Type B pancreatic cell (in vitro differentiated cells): ENCODE data around the gene DLG1. TPM values are rescaled to one million over a fixed set of nuclear protein-coding genes. Genes with fewer than 3 reads are reported as not detected.

Source experiments
- DNase-seq: peaks from one replicate; pipeline ENCODE4 v3.0.0; 2021; ENCODE audit warnings: mixed read lengths; ENCODE audit not compliant: unreplicated experiment; ENCODE audit errors: extremely low spot score
- H3K27ac Mint-ChIP-seq: 2 replicates; pipeline ENCODE4 v1.8.0; 2021; ENCODE audit warnings: mild to moderate bottlenecking, mixed read lengths
- H3K27me3 Mint-ChIP-seq: 2 replicates; pipeline ENCODE4 v1.8.0; 2021; ENCODE audit warnings: mixed read lengths
- H3K36me3 Mint-ChIP-seq: 2 replicates; pipeline ENCODE4 v1.8.0; 2021; ENCODE audit warnings: mixed read lengths
- H3K4me1 Mint-ChIP-seq: one replicate; pipeline ENCODE4 v1.8.0; 2021; ENCODE audit warnings: mixed read lengths; ENCODE audit not compliant: unreplicated experiment
- H3K4me3 Mint-ChIP-seq: 2 replicates; pipeline ENCODE4 v1.8.0; 2021; ENCODE audit warnings: mild to moderate bottlenecking, mixed read lengths
- H3K9me3 Mint-ChIP-seq: 2 replicates; pipeline ENCODE4 v1.8.0; 2021; ENCODE audit warnings: mixed read lengths
- CTCF ChIP-seq: fragments of 200-600 bp; sonication (generic); conservative IDR thresholded peaks from 2 replicates; pipeline ENCODE4 v1.5.0; 2021; ENCODE audit warnings: antibody characterized with exemption, mild to moderate bottlenecking
- total RNA-seq: library from RNA; stranded (reverse); gene quantifications from 2 replicates; pipeline ENCODE4 v1.2.1, GENCODE V29; 2021; ENCODE audit warnings: low replicate concordance

Gene DLG1
- total RNA-seq, 1 donor from 2014 or later, result 95.9 TPM

- DNase-seq, result no peak
Measured at GRCh38 chr3:197168063-197168462, 130.3 kb downstream of the DLG1 start.

GRCh38 chr3:197167549-197167948 is 130.9 kb downstream of the DLG1 start:
- no peak for TF ChIP-seq CTCF
- no peaks in the 10 kb centered on the region for H3K9me3 Mint-ChIP-seq
- DNase-seq, result no peak
- peaks cover 21% of the 10 kb centered on the region for H3K36me3 Mint-ChIP-seq
- H3K4me3 Mint-ChIP-seq, result no peak overlapping the region
- H3K27me3 Mint-ChIP-seq, result no peaks in the 10 kb centered on the region
- no peak overlapping the region for H3K27ac Mint-ChIP-seq
- peaks cover 10% of the 10 kb centered on the region for H3K4me1 Mint-ChIP-seq

More at GRCh38 chr3:197168063-197168462, 130.3 kb downstream of the DLG1 start:
- H3K9me3 Mint-ChIP-seq, result no peaks in the 10 kb centered on the region
- H3K4me1 Mint-ChIP-seq, result peaks cover 10% of the 10 kb centered on the region
- H3K27me3 Mint-ChIP-seq, result no peaks in the 10 kb centered on the region
- H3K27ac Mint-ChIP-seq, result no peak overlapping the region
- no peak overlapping the region for H3K4me3 Mint-ChIP-seq
- peaks cover 17% of the 10 kb centered on the region for H3K36me3 Mint-ChIP-seq
- no peak for TF ChIP-seq CTCF

- Mint-ChIP-seq H3K36me3 (peaks cover 21% of the 10 kb centered on the region), H3K27me3 (no peaks in the 10 kb centered on the region), H3K4me3 (no peak overlapping the region), H3K9me3 (no peaks in the 10 kb centered on the region), H3K27ac (no peak overlapping the region), H3K4me1 (peaks cover 10% of the 10 kb centered on the region)
- no peak for DNase-seq
- TF ChIP-seq CTCF, result no peak
Measured at GRCh38 chr3:197165890-197166289, 132.5 kb downstream of the DLG1 start.

- no peak overlapping the region for H3K4me3 Mint-ChIP-seq
- no peak overlapping the region for H3K27ac Mint-ChIP-seq
- DNase-seq, result no peak
- no peak for TF ChIP-seq CTCF
- peaks cover 42% of the 10 kb centered on the region for H3K36me3 Mint-ChIP-seq
- no peaks in the 10 kb centered on the region for H3K27me3 Mint-ChIP-seq
- peaks cover 17% of the 10 kb centered on the region for H3K4me1 Mint-ChIP-seq
- peaks cover 22% of the 10 kb centered on the region for H3K9me3 Mint-ChIP-seq
Measured at GRCh38 chr3:197155046-197155445, 143.4 kb downstream of the DLG1 start.

GRCh38 chr3:197151580-197151979 is 146.8 kb downstream of the DLG1 start:
- TF ChIP-seq CTCF, result no peak
- Mint-ChIP-seq H3K9me3 (peaks cover 16% of the 10 kb centered on the region), H3K4me1 (peaks cover 17% of the 10 kb centered on the region), H3K27ac (no peak overlapping the region), H3K4me3 (no peak overlapping the region), H3K36me3 (peaks cover 35% of the 10 kb centered on the region), H3K27me3 (no peaks in the 10 kb centered on the region)
- no peak for DNase-seq

- no peak for TF ChIP-seq CTCF
- no peak overlapping the region for H3K27ac Mint-ChIP-seq
Measured at GRCh38 chr3:197149528-197149927, 148.9 kb downstream of the DLG1 start.

More at GRCh38 chr3:197149528-197149927, 148.9 kb downstream of the DLG1 start:
- no peaks in the 10 kb centered on the region for H3K27me3 Mint-ChIP-seq
- peaks cover 31% of the 10 kb centered on the region for H3K36me3 Mint-ChIP-seq
- peaks cover 17% of the 10 kb centered on the region for H3K4me1 Mint-ChIP-seq
- peaks cover 12% of the 10 kb centered on the region for H3K9me3 Mint-ChIP-seq
- DNase-seq, result no peak
- no peak overlapping the region for H3K4me3 Mint-ChIP-seq
